ENCODE data around the gene NOG.

The NOG gene

GRCh38 chr17:56629531-56630075 lies 36.1 kb downstream of the NOG start:
- DNase-seq (ENCODE audit: low spot score): no peak
- in situ Hi-C loops (cut with MboI; ENCODE audit: low sequenced_read_pairs, unreplicated experiment): no loop called here
- no peak for TF ChIP-seq CTCF (IDR thresholded peaks at IDR 0.05; ENCODE audit: borderline replicate concordance, control extremely low read depth, extremely low read depth, insufficient read depth, missing control alignments)

- in situ Hi-C loops (cut with MboI; ENCODE audit: low sequenced_read_pairs, unreplicated experiment): no loop called here
Measured at GRCh38 chr17:56630202-56630601, 36.7 kb downstream of the NOG start.

GRCh38 chr17:56633681-56634080 lies 40.2 kb downstream of the NOG start:
- no peak for DNase-seq (ENCODE audit: low spot score)
- in situ Hi-C loops (cut with MboI; ENCODE audit: low sequenced_read_pairs, unreplicated experiment): no loop called here
- no peak for TF ChIP-seq CTCF (IDR thresholded peaks at IDR 0.05; ENCODE audit: borderline replicate concordance, control extremely low read depth, extremely low read depth, insufficient read depth, missing control alignments)

More at GRCh38 chr17:56630202-56630601, 36.7 kb downstream of the NOG start:
- no peak for DNase-seq (ENCODE audit: low spot score)
- no peak for TF ChIP-seq CTCF (IDR thresholded peaks at IDR 0.05; ENCODE audit: borderline replicate concordance, control extremely low read depth, extremely low read depth, insufficient read depth, missing control alignments)

- in situ Hi-C loops (cut with MboI; ENCODE audit: low sequenced_read_pairs, unreplicated experiment): no loop called here
- no peak for TF ChIP-seq CTCF (IDR thresholded peaks at IDR 0.05; ENCODE audit: borderline replicate concordance, control extremely low read depth, extremely low read depth, insufficient read depth, missing control alignments)
- DNase-seq (ENCODE audit: low spot score): no peak
Measured at GRCh38 chr17:56635641-56636040, 42.1 kb downstream of the NOG start.

- DNase-seq (ENCODE audit: low spot score): no peak
- no peak for TF ChIP-seq CTCF (IDR thresholded peaks at IDR 0.05; ENCODE audit: borderline replicate concordance, control extremely low read depth, extremely low read depth, insufficient read depth, missing control alignments)
Measured at GRCh38 chr17:56636265-56636664, 42.8 kb downstream of the NOG start.

GRCh38 chr17:56637254-56637653 lies 43.8 kb downstream of the NOG start:
- no peak for TF ChIP-seq CTCF (IDR thresholded peaks at IDR 0.05; ENCODE audit: borderline replicate concordance, control extremely low read depth, extremely low read depth, insufficient read depth, missing control alignments)
- DNase-seq (ENCODE audit: low spot score): no peak
- in situ Hi-C loops (cut with MboI; ENCODE audit: low sequenced_read_pairs, unreplicated experiment): no loop called here

More at GRCh38 chr17:56636265-56636664, 42.8 kb downstream of the NOG start:
- in situ Hi-C loops (cut with MboI; ENCODE audit: low sequenced_read_pairs, unreplicated experiment): no loop called here
